ENCODE measurements around the gene CSDE1.
A peak's percentile ranks its signal among the peaks of the same experiment; 100 is the strongest.

Gene CSDE1

DNA sequence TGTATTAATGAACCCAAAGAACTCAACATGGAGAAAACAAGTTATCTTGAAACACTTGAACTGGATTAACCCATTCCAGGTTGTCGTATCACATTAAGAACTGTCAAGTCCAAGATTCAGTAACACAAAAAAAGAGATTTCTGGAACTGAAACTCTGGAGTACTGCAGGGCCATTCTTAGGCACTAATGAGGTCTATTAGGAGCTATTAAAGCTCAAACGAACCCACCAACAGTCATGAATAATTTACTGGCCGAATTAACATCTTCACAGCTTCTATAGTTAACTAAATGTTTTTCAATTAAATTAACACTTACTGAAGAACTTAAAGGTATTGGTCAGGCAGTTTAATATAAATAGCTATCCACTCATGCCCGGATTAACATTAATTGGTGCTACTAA lies 4.6 kb downstream of the CSDE1 start:
- no peak overlapping the region for H3K27ac ChIP-seq
- DNase-seq (ENCODE audit: low read depth, low spot score): no peak

GRCh38 chr1:114750780-114751179 lies 7.0 kb downstream of the CSDE1 start:
- no peak overlapping the region for H3K27ac ChIP-seq
- DNase-seq (ENCODE audit: low read depth, low spot score): no peak

GRCh38 chr1:114749835-114750234 lies 7.9 kb downstream of the CSDE1 start:
- DNase-seq (ENCODE audit: low read depth, low spot score): no peak
- no peak overlapping the region for H3K27ac ChIP-seq

- H3K27ac ChIP-seq: no peak overlapping the region
- no peak for DNase-seq (ENCODE audit: low read depth, low spot score)
These were observed 11.2 kb downstream of the CSDE1 start for GRCh38 chr1:114746450-114747121.

DNA sequence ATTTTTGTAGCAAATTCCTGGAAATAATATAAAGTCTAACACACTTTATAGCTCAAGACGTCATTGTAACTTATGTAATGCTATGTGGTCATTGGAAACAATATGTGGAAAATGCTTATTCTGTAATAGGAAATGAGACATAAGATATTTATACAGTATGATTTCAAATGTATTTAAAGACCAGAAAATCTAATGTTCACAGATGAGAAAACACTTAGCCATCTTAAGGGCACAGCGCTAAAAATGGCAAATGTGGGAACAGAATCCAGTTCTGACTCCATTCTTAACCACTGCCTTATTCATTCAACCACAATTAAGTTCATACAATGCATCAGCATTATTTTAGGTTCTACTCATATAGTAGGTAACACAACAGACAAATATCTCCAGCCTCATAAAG lies 12.5 kb downstream of the CSDE1 start:
- H3K27ac ChIP-seq: no peak overlapping the region
- DNase-seq (ENCODE audit: low read depth, low spot score): no peak

- H3K27ac ChIP-seq: no peak overlapping the region
- DNase-seq (ENCODE audit: low read depth, low spot score): no peak
These were observed 15.6 kb downstream of the CSDE1 start for GRCh38 chr1:114741963-114742746.

- no peak overlapping the region for H3K27ac ChIP-seq
- no peak for DNase-seq (ENCODE audit: low read depth, low spot score)
These were observed 17.5 kb downstream of the CSDE1 start for GRCh38 chr1:114740331-114740730.

DNA sequence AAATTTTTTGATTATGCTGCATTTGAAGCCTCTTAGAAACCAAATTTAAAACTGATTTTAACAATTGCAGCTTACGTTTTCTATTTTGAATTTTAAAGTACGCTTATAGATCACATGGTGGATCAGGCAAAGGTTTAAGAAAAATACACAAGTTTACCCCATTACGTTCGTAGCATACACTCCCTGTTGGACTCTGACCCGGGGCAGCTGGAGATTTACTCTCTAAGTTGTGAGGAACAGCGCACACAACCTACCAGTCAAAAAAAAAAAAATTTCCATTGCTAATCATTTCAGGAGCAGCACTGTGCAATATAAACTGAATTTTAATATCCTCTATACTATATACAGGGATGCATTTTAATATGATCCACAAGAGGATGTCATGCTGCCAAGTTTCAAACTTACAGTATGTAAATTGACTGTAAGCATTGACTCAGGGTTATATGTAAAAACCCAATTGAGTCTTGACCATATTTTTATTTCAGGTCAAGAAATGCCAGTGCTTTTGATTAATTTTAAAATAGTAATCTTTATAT lies 20.4 kb downstream of the CSDE1 start:
- no peak overlapping the region for H3K27ac ChIP-seq
- no peak for DNase-seq (ENCODE audit: low read depth, low spot score)

DNA sequence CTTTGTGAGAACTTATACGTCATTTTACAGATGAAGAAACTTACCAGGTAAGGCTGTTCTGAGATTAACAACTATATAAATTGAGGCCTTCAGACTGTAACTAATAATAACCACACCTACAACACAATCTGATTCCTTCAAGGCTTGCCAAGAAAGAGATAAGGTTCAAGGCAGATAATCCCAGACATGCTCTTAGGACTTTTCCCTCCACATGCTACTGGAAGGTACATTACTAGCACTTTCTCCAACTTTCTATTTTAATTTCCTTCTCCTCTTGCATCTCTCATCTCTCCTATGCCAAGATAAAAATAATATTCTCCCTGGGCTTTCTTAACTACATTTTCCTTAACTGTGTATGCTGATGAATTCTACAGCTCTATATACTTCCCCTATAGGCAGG lies 22.3 kb downstream of the CSDE1 start:
- DNase-seq (ENCODE audit: low read depth, low spot score): no peak

DNA sequence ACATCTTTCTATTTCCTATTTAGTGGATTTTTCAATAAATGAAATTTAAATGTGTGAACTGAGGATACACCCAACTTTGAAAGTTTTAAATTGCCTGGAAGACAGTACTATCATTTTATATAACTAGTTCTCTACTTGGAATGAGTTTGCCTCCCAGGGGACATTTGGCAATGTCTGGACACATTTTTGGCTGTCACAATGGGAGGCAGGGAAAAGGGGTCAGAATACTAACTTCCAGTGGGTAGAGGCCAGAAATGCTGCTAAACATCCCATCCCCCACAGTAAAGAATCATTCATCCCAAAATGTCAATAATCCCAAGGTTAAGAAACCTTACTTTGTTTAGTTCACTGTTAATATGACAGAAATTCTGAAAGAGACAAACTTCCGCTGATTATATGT lies 28.0 kb downstream of the CSDE1 start:
- no peak for DNase-seq (ENCODE audit: low read depth, low spot score)
- H3K27ac ChIP-seq: no peak overlapping the region

More for the DNA sequence above, 22.3 kb downstream of the CSDE1 start:
- no peak overlapping the region for H3K27ac ChIP-seq

GRCh38 chr1:114728553-114728952 lies 29.2 kb downstream of the CSDE1 start:
- DNase-seq (ENCODE audit: low read depth, low spot score): no peak
- H3K27ac ChIP-seq: no peak overlapping the region

DNA sequence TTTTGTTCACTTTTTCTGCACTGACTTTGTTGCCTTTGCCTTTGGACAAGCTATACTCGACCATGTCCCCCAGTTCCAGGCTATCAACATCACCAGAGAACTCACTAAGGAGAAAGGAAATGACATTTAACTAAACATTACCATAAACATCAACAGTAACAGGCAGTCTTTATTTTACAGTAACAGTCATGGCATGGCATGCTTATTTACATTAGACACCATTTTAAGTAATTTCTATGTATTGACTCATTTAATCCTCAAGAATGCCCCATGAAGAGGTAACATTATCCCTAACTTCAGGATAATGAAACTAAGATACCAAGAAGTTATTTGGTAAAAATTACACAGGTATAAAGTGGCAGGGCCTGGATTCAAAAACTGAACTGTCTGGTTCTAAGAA lies 32.6 kb downstream of the CSDE1 start:
- no peak overlapping the region for H3K27ac ChIP-seq
- DNase-seq (ENCODE audit: low read depth, low spot score): no peak

- H3K27ac ChIP-seq: no peak overlapping the region
These were observed 33.9 kb downstream of the CSDE1 start for GRCh38 chr1:114723915-114724314.

GRCh38 chr1:114723457-114723856 lies 34.3 kb downstream of the CSDE1 start:
- H3K27ac ChIP-seq: no peak overlapping the region
- DNase-seq (ENCODE audit: low read depth, low spot score): no peak

More at GRCh38 chr1:114723915-114724314, 33.9 kb downstream of the CSDE1 start:
- DNase-seq (ENCODE audit: low read depth, low spot score): no peak

GRCh38 chr1:114720492-114720891 lies 37.3 kb downstream of the CSDE1 start:
- DNase-seq (ENCODE audit: low read depth, low spot score): no peak
- peak overlapping the region; percentile 85 for H3K27ac ChIP-seq

GRCh38 chr1:114719424-114719787 lies 38.4 kb downstream of the CSDE1 start:
- no peak for DNase-seq (ENCODE audit: low read depth, low spot score)
- peak overlapping the region; percentile 85 for H3K27ac ChIP-seq

GRCh38 chr1:114718661-114719423 lies 38.9 kb downstream of the CSDE1 start:
- peak; percentile 53 for DNase-seq (ENCODE audit: low read depth, low spot score)
- H3K27ac ChIP-seq: peak overlapping the region; percentile 85

GRCh38 chr1:114716304-114717170 lies 41.2 kb downstream of the CSDE1 start, which contains the start of gene NRAS:
Gene NRAS (minus strand): TSS chr1:114716771. CDS start chr1:114716160, 611 bp downstream.
- H3K27ac ChIP-seq: peak within 1 kb of the TSS; percentile 85
- no peak for DNase-seq (ENCODE audit: low read depth, low spot score)

DNA sequence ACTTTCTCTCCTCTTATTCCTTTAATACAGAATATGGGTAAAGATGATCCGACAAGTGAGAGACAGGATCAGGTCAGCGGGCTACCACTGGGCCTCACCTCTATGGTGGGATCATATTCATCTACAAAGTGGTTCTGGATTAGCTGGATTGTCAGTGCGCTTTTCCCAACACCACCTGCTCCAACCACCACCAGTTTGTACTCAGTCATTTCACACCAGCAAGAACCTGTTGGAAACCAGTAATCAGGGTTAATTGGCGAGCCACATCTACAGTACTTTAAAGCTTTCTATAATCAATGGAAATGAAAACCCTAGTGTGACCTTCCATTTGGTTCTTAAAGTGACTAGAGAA lies 41.9 kb downstream of the CSDE1 start:
- peak overlapping the region; percentile 85 for H3K27ac ChIP-seq
- DNase-seq (ENCODE audit: low read depth, low spot score): no peak

DNA sequence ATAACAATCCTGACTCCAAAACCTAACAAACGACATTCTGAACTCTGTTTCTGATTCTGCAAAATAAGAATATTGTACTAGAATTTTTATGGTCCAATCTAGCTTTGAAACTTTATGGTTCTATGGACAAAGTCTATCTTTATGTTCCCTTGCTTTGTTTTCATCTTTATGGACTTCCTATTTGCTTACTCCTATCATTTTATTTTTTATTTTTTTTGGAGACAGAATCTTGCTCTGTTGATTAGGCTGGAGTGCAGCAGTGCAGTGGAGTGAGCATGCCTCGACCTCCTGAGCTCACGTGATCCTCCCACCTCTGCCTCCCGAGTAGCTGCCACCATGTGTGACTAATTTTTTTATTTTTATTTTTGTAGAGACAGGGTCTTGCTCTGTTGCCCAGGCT lies 44.8 kb downstream of the CSDE1 start:
- DNase-seq (ENCODE audit: low read depth, low spot score): no peak

More for the DNA sequence above, 44.8 kb downstream of the CSDE1 start:
- H3K27ac ChIP-seq: no peak overlapping the region
